ENCODE data around the gene BAHCC1.

Gene BAHCC1

DNA sequence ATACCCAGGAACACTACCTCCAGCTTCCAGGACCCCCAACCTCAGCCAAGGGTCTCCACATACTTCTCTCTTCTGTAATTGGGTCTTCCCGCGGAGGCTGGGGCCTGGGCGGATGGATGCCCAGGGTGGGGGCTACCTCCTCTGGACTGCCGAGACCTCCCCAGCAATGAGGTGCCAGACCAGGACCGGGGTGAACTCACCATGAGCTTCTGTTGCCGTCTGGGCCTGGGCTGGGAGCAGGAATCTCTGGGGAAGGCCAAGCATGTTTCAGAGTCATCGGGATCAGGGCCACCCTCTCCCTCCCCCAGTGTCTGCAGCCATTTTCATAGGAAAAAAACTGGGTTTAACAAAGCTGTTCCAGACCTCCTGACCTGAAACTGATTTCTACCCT, 10.3 kb upstream of the BAHCC1 start:
- no peak for DNase-seq (ENCODE audit: low read depth)

DNA sequence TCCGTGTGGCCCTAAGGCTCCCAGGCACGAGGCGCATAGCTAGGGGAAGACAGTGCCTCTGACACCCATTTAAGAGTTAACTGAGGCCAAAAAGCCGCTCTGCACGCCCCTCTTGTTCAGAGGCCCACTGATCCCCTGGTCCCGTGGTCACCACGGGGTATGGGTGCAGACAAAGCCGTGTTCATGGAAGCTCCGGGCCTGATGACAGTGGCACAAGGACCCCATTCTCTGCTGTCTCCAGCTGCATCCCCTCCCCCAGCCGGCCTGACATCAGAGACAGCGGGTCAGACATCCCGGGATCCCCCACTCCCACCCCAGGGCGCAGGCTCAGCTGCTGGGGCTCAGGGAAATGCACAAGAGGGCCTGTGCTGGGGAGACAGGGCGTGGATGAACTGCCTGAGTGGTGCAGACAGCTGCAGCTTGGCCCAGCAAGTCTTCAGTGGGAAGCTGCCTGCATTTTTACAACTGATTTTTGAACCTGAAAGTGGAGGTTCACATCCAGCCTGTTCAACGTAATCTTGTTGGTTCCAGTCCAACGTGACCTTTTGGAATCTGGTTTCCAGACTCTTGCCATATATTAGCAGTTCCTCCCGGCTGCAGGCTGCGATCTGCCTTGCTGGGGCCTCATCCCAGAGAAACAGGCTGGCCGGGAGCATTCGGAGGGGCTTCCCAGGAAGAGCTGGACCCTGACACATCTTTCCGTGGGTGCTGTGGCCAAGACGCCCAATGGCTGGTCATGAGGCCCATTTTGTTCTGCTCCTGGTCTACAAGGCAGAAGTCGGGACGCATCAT, 9.7 kb upstream of the BAHCC1 start:
- H3K4me3 ChIP-seq (ENCODE audit: control insufficient read depth, low read depth, low read length) = no peak overlapping the region
- no peak for DNase-seq (ENCODE audit: low read depth)
- TF ChIP-seq, protein P1, sequence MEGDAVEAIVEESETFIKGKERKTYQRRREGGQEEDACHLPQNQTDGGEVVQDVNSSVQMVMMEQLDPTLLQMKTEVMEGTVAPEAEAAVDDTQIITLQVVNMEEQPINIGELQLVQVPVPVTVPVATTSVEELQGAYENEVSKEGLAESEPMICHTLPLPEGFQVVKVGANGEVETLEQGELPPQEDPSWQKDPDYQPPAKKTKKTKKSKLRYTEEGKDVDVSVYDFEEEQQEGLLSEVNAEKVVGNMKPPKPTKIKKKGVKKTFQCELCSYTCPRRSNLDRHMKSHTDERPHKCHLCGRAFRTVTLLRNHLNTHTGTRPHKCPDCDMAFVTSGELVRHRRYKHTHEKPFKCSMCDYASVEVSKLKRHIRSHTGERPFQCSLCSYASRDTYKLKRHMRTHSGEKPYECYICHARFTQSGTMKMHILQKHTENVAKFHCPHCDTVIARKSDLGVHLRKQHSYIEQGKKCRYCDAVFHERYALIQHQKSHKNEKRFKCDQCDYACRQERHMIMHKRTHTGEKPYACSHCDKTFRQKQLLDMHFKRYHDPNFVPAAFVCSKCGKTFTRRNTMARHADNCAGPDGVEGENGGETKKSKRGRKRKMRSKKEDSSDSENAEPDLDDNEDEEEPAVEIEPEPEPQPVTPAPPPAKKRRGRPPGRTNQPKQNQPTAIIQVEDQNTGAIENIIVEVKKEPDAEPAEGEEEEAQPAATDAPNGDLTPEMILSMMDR (conservative IDR thresholded peaks at IDR 0.05; ENCODE audit: control insufficient read depth, insufficient read depth, low read depth, low read length) = no peak

More for the DNA sequence above, 10.3 kb upstream of the BAHCC1 start:
- no peak overlapping the region for H3K4me3 ChIP-seq (ENCODE audit: control insufficient read depth, low read depth, low read length)
- TF ChIP-seq, protein P1 (conservative IDR thresholded peaks at IDR 0.05; ENCODE audit: control insufficient read depth, insufficient read depth, low read depth, low read length) = no peak

DNA sequence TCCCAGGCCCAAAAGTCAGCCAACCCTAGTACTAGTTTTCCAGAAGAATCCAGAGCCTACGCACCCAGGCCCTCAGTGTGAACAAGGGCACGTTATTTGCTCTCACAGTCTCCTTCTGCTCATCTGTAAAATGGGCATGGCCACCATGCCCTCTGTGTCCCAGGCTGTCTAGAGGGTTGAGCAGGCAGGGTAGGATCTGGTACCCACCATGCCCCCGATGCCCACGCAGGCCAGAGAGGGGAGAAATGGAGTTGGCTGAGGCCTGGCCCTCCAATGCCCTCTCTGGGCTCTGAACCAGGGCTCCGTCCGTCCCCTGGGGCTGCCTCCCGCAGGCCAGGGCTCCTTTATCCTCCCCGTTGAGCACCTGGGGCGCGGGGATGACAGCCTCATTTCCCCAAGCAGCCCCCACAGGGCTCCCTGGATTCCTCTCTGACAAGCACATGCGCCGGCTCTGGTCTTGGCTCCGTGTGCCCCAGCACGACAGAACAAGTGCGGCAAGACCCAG, 9.1 kb upstream of the BAHCC1 start:
- TF ChIP-seq, protein P1 (conservative IDR thresholded peaks at IDR 0.05; ENCODE audit: control insufficient read depth, insufficient read depth, low read depth, low read length) = no peak
- no peak for DNase-seq (ENCODE audit: low read depth)
- H3K4me3 ChIP-seq (ENCODE audit: control insufficient read depth, low read depth, low read length) = peak overlapping the region; percentile 3

DNA sequence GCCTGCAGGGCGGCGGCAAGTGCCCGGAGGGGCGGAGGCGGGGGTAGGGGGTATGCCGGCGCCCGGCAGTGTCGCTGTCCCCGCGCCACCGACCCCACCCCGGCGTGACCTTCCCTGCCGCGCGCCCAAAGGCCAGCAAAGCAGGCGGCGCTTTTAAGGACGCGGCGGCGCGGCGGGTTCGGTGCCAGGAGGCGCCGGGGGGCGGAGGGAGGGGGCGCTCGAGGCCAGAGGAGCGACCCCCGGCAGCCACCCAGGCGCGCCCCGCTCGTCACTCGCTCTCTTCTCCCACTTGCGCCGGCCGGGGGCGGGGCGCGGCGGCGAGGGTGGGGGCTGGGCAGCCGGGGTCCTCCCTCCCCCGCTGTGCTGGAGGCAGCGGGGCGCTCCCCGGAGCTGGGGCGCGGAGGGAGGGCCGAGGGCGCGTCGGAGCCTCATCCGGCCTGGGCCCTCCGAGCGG, 8.6 kb upstream of the BAHCC1 start:
- TF ChIP-seq, protein P1 (conservative IDR thresholded peaks at IDR 0.05; ENCODE audit: control insufficient read depth, insufficient read depth, low read depth, low read length) = no peak
- H3K4me3 ChIP-seq (ENCODE audit: control insufficient read depth, low read depth, low read length) = peak overlapping the region; percentile 60
- DNase-seq (ENCODE audit: low read depth) = no peak

DNA sequence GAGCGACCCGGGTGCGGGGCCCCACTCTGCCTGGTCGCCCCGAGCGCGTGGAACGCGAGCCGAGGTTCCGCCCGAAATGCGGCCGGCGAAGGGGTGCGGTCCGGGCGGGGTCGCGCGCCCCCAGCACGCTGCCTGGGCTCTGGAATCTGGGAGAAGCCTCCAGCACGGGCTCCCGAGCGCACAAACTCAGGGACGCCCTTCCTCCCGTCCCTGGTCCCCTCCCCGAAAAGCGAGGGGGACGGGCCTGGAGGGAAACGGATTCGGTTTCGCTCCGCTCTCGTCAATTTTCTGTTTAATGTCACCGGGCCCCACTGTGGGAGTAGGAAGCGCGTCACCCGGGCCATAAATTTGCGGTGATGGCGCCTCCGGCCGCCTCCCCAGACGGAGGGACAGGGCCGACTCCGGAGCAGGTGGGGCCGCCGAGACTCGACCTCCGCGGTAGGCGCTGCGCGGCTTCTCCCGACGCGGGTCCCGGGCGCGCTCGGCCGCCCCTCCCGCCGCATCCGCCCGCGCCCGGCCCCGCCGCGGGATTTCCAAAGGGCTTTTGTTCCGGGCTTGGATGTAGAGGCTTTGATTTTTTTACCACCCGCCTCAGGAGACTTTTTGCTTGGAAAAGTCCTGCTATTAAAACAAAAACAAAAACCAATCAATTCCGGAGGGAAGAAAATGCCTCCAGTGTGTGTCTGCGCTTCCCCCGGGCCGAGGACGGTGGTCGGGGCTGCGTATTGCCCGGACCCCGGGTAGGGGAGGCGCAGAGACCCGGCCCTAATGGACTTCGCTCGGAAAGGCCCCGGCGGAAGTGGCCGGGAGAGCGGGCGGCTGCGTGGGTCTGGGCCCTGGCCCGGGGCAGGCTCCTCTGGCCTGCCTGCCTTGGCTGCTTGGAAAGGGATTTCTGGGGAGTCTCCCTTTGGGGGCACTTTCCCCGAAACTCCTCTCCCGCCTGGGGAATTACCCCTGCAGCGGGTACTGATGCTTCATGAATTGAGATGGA, 7.9 kb upstream of the BAHCC1 start:
- peak; percentile 65 for DNase-seq (ENCODE audit: low read depth)
- peak overlapping the region; percentile 60 for H3K4me3 ChIP-seq (ENCODE audit: control insufficient read depth, low read depth, low read length)
- TF ChIP-seq, protein P1 (conservative IDR thresholded peaks at IDR 0.05; ENCODE audit: control insufficient read depth, insufficient read depth, low read depth, low read length) = no peak

DNA sequence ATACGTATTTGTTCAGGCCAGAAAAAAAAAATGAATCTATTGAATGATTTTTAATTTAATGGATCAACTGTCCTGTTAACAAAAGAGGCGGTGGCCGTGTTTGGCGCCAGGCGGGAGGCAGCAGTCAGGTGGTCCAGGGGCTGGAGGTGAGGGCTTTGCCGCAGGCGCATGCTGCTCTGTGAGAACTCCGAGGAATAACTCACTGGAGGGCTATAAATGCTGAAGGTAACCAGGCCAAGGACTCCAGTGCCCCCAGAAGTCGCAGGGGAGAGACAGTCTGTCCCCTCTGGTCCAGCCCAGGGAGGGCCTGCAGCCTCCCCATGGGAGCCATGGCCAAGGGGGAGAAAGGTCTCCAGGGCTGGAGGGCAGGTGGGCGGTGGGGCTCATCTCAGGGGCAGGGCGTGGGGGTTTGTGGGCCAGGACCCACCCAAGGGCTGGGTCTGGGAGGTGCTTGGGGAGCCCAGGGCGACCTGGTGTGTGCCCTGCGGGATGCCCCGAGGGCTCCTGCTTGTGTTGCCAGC, 7.1 kb upstream of the BAHCC1 start:
- DNase-seq (ENCODE audit: low read depth) = no peak
- peak overlapping the region; percentile 60 for H3K4me3 ChIP-seq (ENCODE audit: control insufficient read depth, low read depth, low read length)
- TF ChIP-seq, protein P1 (conservative IDR thresholded peaks at IDR 0.05; ENCODE audit: control insufficient read depth, insufficient read depth, low read depth, low read length) = no peak

Data from fibroblast of mammary gland (primary cell).